A549 (cell line): ENCODE results near the gene UBXN7.

Source experiments
- CEBPB ChIP-seq, 2 experiments: fragments of >200 bp in 1 of 2; sonication (Bioruptor Twin) in 1 of 2; formaldehyde crosslinking in 1 of 2; IDR thresholded peaks; 2 replicates each; pipeline ENCODE4 v1.6.1; 2012 to 2016
- CTCF ChIP-seq: fragments of >200 bp; sonication (Bioruptor Twin); formaldehyde crosslinking; IDR thresholded peaks from 3 replicates; pipeline ENCODE4 v1.5.1; 2016
- ESRRA ChIP-seq: fragments of 150-350 bp; IDR thresholded peaks from 2 replicates; pipeline ENCODE4 v1.6.1; 2014; ENCODE audit warnings: mild to moderate bottlenecking, low read length, borderline replicate concordance
- HDAC2 ChIP-seq: fragments of 200-600 bp; sonication (generic); IDR thresholded peaks from 2 replicates; pipeline ENCODE4 v1.6.1; 2016
- MAZ ChIP-seq: fragments of 150-350 bp; IDR thresholded peaks from 2 replicates; pipeline ENCODE4 v1.6.1; 2014; ENCODE audit warnings: antibody characterized with exemption, low read depth, low read length, borderline replicate concordance
- NR3C1 ChIP-seq: fragments of >200 bp; sonication (Bioruptor Twin); formaldehyde crosslinking; IDR thresholded peaks from 3 replicates; pipeline ENCODE4 v1.6.1; 2017
- PBX3 ChIP-seq: IDR thresholded peaks from 2 replicates; pipeline ENCODE4 v1.6.1; 2012
- POLR2A ChIP-seq: IDR thresholded peaks from 2 replicates; pipeline ENCODE4 v1.6.1; 2012; ENCODE audit warnings: mild to moderate bottlenecking, low read length
- POLR2AphosphoS2 ChIP-seq: conservative IDR thresholded peaks from 2 replicates; pipeline ENCODE4 v1.6.1; 2012; ENCODE audit warnings: low read length, improper control_type of control experiment, inconsistent platforms
- RFX5 ChIP-seq: fragments of 450-650 bp; IDR thresholded peaks from 2 replicates; pipeline ENCODE4 v1.7.1; 2014; ENCODE audit warnings: antibody characterized with exemption, mild to moderate bottlenecking, moderate library complexity
- TP53 ChIP-seq: fragments of 250-450 bp; sonication (Bioruptor Pico); IDR thresholded peaks from 2 replicates; pipeline ENCODE4 v1.5.0; 2021; ENCODE audit warnings: mild to moderate bottlenecking, moderate library complexity

- TF ChIP-seq CTCF (no peak), PBX3 (no peak), MAZ (no peak), RFX5 (no peak), POLR2A (no peak), POLR2AphosphoS2 (no peak), NR3C1 (no peak), TP53 (CRISPR knock-in tag) (no peak), HDAC2 (no peak), ESRRA (no peak), CEBPB (IDR thresholded peaks at IDR 0.05) (no peak)
Observed at GRCh38 chr3:196472286-196472685, 40.1 kb upstream of the UBXN7 start.
